OCI-LY1 (cell line): ENCODE data around the gene KRTAP3-2.

ENCODE experiments used
- H2AFZ ChIP-seq: fragments of 200-600 bp; sonication (generic), shearing (Covaris generic); 2 replicates; pipeline ENCODE4 v1.6.0; 2014; ENCODE audit warnings: antibody characterized with exemption, mild to moderate bottlenecking, low read length
- H3F3A ChIP-seq: fragments of 200-600 bp; sonication (generic), shearing (Covaris generic); 2 replicates; pipeline ENCODE4 v1.6.0; 2014; ENCODE audit warnings: mild to moderate bottlenecking, antibody characterized with exemption, low read length, moderate library complexity; ENCODE audit not compliant: insufficient read depth
- H3K27ac ChIP-seq: fragments of 200-600 bp; sonication (generic); 2 replicates; pipeline ENCODE4 v1.5.1; 2014; ENCODE audit warnings: low read length, mixed run types, mild to moderate bottlenecking, low read depth; ENCODE audit not compliant: poor library complexity, severe bottlenecking
- H3K27me3 ChIP-seq: fragments of 200-600 bp; sonication (generic); 2 replicates; pipeline ENCODE4 v1.6.0; 2014; ENCODE audit warnings: antibody characterized with exemption, mild to moderate bottlenecking, low read length, moderate library complexity; ENCODE audit not compliant: insufficient read depth
- H3K36me3 ChIP-seq: fragments of 200-600 bp; sonication (generic); 2 replicates; pipeline ENCODE4 v1.6.1; 2014; ENCODE audit warnings: mild to moderate bottlenecking, antibody characterized with exemption, low read length, moderate library complexity, mixed read lengths; ENCODE audit not compliant: insufficient read depth
- H3K4me1 ChIP-seq: fragments of 200-600 bp; sonication (generic); 2 replicates; pipeline ENCODE4 v1.5.1; 2014; ENCODE audit warnings: mild to moderate bottlenecking, low read length, moderate library complexity; ENCODE audit not compliant: insufficient read depth, severe bottlenecking
- H3K4me2 ChIP-seq: fragments of 200-600 bp; sonication (generic), shearing (Covaris generic); 2 replicates; pipeline ENCODE4 v1.6.1; 2014; ENCODE audit warnings: low read length
- H3K4me3 ChIP-seq: fragments of 200-600 bp; sonication (generic); 2 replicates; pipeline ENCODE4 v1.5.1; 2014; ENCODE audit warnings: low read length, low read depth, mild to moderate bottlenecking, mixed read lengths; ENCODE audit not compliant: poor library complexity, severe bottlenecking
- H3K79me2 ChIP-seq: fragments of 200-600 bp; shearing (Covaris generic); 2 replicates; pipeline ENCODE4 v1.6.1; 2016; ENCODE audit warnings: mixed run types, low read length, mixed read lengths; ENCODE audit not compliant: insufficient read depth
- H3K9ac ChIP-seq: fragments of 200-600 bp; sonication (generic), shearing (Covaris generic); 2 replicates; pipeline ENCODE4 v1.6.1; 2014; ENCODE audit warnings: mild to moderate bottlenecking, low read length, mixed read lengths
- H3K9me2 ChIP-seq: fragments of 200-600 bp; sonication (generic), shearing (Covaris generic); 2 replicates; pipeline ENCODE4 v1.6.1; 2014; ENCODE audit warnings: low read depth, mild to moderate bottlenecking, low read length, mixed read lengths
- H3K9me3 ChIP-seq: fragments of 200-600 bp; shearing (Covaris generic); 2 replicates; pipeline ENCODE4 v1.6.1; 2014; ENCODE audit warnings: low read length, mixed read lengths
- H4K20me1 ChIP-seq: fragments of 200-600 bp; sonication (generic), shearing (Covaris generic); 2 replicates; pipeline ENCODE4 v1.6.0; 2016; ENCODE audit warnings: mild to moderate bottlenecking, low read length; ENCODE audit not compliant: insufficient read depth
- EZH2 ChIP-seq: fragments of 200-600 bp; sonication (generic), shearing (Covaris generic); IDR thresholded peaks from 2 replicates; pipeline ENCODE4 v1.8.0; 2017; ENCODE audit warnings: borderline replicate concordance, mixed run types, mild to moderate bottlenecking, antibody characterized with exemption, low read length, moderate library complexity, mixed read lengths
- TF ChIP-seq, protein P1 (sequence below): fragments of 200-600 bp; sonication (generic), shearing (Covaris generic); IDR thresholded peaks from 2 replicates; pipeline ENCODE4 v1.5.1; 2017; ENCODE audit warnings: mild to moderate bottlenecking, antibody characterized with exemption, low read length, moderate library complexity, mixed read lengths

The KRTAP3-2 gene

DNA sequence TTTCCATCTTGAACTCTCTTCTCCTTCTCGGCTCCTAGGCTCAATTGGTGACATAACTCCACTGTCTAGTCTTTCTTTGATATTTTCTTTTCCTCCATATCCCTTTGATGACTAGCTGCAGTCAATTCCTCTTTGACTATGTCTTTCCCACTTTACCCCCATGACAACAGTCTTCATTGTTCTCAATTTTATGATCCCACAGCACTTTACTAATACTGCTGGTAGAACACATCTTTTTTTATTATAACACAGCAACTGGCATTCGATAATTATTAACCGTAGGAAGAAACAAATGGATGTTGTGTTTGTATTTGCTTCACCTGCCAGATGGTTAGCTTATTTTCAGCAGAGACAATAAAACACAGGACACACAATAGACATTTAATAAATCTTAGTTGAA is 7.0 kb downstream of the KRTAP3-2 start:
- H2AFZ ChIP-seq, result no peak overlapping the region
- H3K9me2 ChIP-seq, result no peaks in the 10 kb centered on the region
- no peaks in the 10 kb centered on the region for H3K4me1 ChIP-seq
- no peaks in the 10 kb centered on the region for H3F3A ChIP-seq
- no peaks in the 10 kb centered on the region for H3K79me2 ChIP-seq
- no peak overlapping the region for H3K27ac ChIP-seq
- no peak overlapping the region for H3K4me3 ChIP-seq
- H3K9me3 ChIP-seq, result no peaks in the 10 kb centered on the region
- TF ChIP-seq, protein P1, sequence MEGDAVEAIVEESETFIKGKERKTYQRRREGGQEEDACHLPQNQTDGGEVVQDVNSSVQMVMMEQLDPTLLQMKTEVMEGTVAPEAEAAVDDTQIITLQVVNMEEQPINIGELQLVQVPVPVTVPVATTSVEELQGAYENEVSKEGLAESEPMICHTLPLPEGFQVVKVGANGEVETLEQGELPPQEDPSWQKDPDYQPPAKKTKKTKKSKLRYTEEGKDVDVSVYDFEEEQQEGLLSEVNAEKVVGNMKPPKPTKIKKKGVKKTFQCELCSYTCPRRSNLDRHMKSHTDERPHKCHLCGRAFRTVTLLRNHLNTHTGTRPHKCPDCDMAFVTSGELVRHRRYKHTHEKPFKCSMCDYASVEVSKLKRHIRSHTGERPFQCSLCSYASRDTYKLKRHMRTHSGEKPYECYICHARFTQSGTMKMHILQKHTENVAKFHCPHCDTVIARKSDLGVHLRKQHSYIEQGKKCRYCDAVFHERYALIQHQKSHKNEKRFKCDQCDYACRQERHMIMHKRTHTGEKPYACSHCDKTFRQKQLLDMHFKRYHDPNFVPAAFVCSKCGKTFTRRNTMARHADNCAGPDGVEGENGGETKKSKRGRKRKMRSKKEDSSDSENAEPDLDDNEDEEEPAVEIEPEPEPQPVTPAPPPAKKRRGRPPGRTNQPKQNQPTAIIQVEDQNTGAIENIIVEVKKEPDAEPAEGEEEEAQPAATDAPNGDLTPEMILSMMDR, result no peak
- no peak for TF ChIP-seq EZH2
- no peak overlapping the region for H3K9ac ChIP-seq
- H3K27me3 ChIP-seq, result no peaks in the 10 kb centered on the region
- no peak overlapping the region for H3K4me2 ChIP-seq
- H3K36me3 ChIP-seq, result no peaks in the 10 kb centered on the region
- H4K20me1 ChIP-seq, result no peaks in the 10 kb centered on the region

DNA sequence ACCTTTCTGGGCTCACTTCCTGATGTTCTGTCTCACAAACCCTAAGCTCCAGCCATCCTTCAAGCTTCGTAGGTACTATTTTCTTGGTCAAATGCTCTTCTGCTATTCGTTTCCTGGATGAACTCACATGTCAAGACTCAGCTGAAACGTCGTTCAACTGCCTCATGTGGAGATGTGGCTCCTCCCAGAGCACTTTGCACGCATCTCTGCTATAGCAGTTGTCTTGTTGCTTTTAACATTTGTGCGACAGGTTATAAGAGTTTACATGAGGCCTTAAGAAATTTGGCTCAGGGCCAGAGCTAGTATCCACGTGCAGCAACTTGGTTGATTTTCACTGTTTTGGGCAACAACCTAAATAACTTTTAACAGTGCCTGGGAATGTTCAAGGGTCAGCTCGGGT is 12.8 kb downstream of the KRTAP3-2 start:
- no peak overlapping the region for H2AFZ ChIP-seq
- no peaks in the 10 kb centered on the region for H4K20me1 ChIP-seq
- no peak overlapping the region for H3K4me2 ChIP-seq
- H3K27me3 ChIP-seq, result no peaks in the 10 kb centered on the region
- H3K27ac ChIP-seq, result no peak overlapping the region
- H3K4me3 ChIP-seq, result no peak overlapping the region
- H3K9ac ChIP-seq, result no peak overlapping the region
- no peaks in the 10 kb centered on the region for H3K36me3 ChIP-seq
- H3F3A ChIP-seq, result no peaks in the 10 kb centered on the region
- H3K9me3 ChIP-seq, result no peaks in the 10 kb centered on the region
- TF ChIP-seq EZH2, result no peak
- TF ChIP-seq, protein P1, result no peak
- no peaks in the 10 kb centered on the region for H3K4me1 ChIP-seq
- no peaks in the 10 kb centered on the region for H3K9me2 ChIP-seq
- no peaks in the 10 kb centered on the region for H3K79me2 ChIP-seq

DNA sequence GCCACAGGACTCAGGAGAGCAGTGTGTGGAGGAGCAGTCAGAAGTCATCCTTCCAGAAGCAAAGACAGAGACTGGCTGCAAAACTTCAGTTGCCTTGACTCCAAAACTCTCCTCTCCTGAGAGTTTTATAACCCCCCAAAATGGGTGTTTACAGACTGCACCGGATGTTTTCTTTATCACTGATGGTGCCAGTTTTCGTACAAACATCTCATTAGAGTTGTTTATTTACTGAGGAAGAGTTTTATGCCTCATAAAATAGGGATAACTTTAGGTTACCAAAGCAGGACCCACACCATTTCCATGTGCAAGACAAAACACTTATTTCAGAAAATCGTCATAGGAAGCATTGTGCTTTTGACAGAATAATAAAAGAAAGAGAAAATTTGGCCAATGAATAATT is 15.5 kb downstream of the KRTAP3-2 start, which contains the start of gene KRT40:
KRT40 (minus strand) TSS at position 101 of the 400 bp plus-strand sequence; CDS start at position 48, 53 bp downstream.
- Histone ChIP-seq H3K4me3 (no peak within 1 kb of the TSS), H3K27ac (no peak within 1 kb of the TSS), H3K36me3 (no peaks in the 10 kb centered on the region), H3K27me3 (no peaks in the 10 kb centered on the region), H3K79me2 (no peaks in the 10 kb centered on the region), H3K9me2 (no peaks in the 10 kb centered on the region), H3F3A (no peaks in the 10 kb centered on the region), H3K9me3 (no peaks in the 10 kb centered on the region), H3K9ac (no peak within 1 kb of the TSS), H4K20me1 (no peaks in the 10 kb centered on the region), H3K4me1 (no peaks in the 10 kb centered on the region), H2AFZ (no peak within 1 kb of the TSS), H3K4me2 (no peak within 1 kb of the TSS)
- no peak for TF ChIP-seq EZH2
- TF ChIP-seq, protein P1, result no peak
